ENCODE data around the gene IMPDH2. TPM values are rescaled to one million over a fixed set of nuclear protein-coding genes. Genes with fewer than 3 reads are reported as not detected.

Gene IMPDH2
- total RNA-seq, 2 donors from 2014 or later, result 32.1 to 68.7 TPM

DNA sequence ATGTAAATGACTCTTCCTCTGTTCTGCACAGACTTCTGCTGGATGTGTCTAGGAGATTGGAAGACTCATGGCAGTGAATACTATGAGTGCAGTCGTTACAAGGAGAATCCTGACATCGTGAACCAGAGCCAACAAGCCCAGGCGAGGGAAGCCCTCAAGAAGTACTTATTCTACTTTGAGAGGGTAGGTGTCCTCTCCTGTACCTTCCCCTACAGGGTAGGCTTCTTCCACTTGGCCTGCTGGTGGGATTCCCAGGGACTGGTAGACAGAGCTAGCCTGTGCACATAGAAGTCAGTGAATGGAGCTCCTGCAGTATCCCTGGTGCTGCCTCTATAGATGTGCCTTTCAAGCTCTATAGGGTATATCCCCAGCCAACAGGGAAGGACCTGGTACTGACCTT is 49.7 kb downstream of the IMPDH2 start:
- no peaks in the 10 kb centered on the region for H3K27me3 ChIP-seq
- no peaks in the 10 kb centered on the region for H3K9me3 ChIP-seq
- no peak overlapping the region for H3K27ac ChIP-seq
- no peak for DNase-seq (ENCODE audit: low spot score)
- peaks cover 96% of the 10 kb centered on the region for H3K36me3 ChIP-seq
- H3K4me3 ChIP-seq, result no peak overlapping the region
- no peaks in the 10 kb centered on the region for H3K4me1 ChIP-seq
- TF ChIP-seq, protein P1, sequence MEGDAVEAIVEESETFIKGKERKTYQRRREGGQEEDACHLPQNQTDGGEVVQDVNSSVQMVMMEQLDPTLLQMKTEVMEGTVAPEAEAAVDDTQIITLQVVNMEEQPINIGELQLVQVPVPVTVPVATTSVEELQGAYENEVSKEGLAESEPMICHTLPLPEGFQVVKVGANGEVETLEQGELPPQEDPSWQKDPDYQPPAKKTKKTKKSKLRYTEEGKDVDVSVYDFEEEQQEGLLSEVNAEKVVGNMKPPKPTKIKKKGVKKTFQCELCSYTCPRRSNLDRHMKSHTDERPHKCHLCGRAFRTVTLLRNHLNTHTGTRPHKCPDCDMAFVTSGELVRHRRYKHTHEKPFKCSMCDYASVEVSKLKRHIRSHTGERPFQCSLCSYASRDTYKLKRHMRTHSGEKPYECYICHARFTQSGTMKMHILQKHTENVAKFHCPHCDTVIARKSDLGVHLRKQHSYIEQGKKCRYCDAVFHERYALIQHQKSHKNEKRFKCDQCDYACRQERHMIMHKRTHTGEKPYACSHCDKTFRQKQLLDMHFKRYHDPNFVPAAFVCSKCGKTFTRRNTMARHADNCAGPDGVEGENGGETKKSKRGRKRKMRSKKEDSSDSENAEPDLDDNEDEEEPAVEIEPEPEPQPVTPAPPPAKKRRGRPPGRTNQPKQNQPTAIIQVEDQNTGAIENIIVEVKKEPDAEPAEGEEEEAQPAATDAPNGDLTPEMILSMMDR (IDR thresholded peaks at IDR 0.05), result no peak

MicroRNA genes within 50 kb of the gene (microRNA counts, 767-probe panel; counts per million panel counts)
- microRNA hsa-miR-191-5p (4,549 to 10,539 counts per million in 2 donors), microRNA hsa-miR-425-5p (0 to 31.0 counts per million in 2 donors)

Small RNA genes within 50 kb of the gene (microRNA-seq; reads per million reads assigned to microRNA genes)
- 9,687 to 10,918 reads per million in 2 donors for gene MIR191 (ENCODE audit: borderline number of aligned reads in 2 of 2, borderline replicate concordance in 1 of 2)
- gene MIR425 (ENCODE audit: borderline number of aligned reads in 2 of 2, borderline replicate concordance in 1 of 2), result 905 to 1,195 reads per million in 2 donors

Other genes with a start within 250 kb of the IMPDH2 start
- 10 to 100 TPM; 26.8 to 28.5 TPM for gene PRKAR2A, start 181.5 kb downstream of the IMPDH2 start, total RNA-seq
- 10 to 100 TPM; 58.8 to 67.7 TPM for gene SLC25A20, start 130.5 kb downstream of the IMPDH2 start, total RNA-seq
- 100 to 1,000 TPM; 135 to 140 TPM for gene ARIH2, start 110.6 kb downstream of the IMPDH2 start, total RNA-seq
- gene P4HTM, start 39.2 kb downstream of the IMPDH2 start, total RNA-seq, result 10 to 100 TPM; 40.5 to 45.4 TPM
- 10 to 100 TPM; 51.2 to 71.1 TPM for gene WDR6, start 22.0 kb downstream of the IMPDH2 start, total RNA-seq
- 10 to 100 TPM in 1 of 2 donors, 1 to 10 TPM in 1; 9.5 to 11.8 TPM for gene DALRD3, start 10.8 kb downstream of the IMPDH2 start, total RNA-seq
- gene NDUFAF3, start 7.3 kb downstream of the IMPDH2 start, total RNA-seq, result 100 to 1,000 TPM; 182 to 297 TPM
- gene QRICH1, start 64.7 kb upstream of the IMPDH2 start, total RNA-seq, result 10 to 100 TPM; 39.1 to 46.8 TPM
- 100 to 1,000 TPM; 118 to 138 TPM for gene QARS1, start 75.4 kb upstream of the IMPDH2 start, total RNA-seq
- gene USP19, start 91.4 kb upstream of the IMPDH2 start, total RNA-seq, result 10 to 100 TPM; 49.3 to 58.7 TPM
- 1,000 to 10,000 TPM; 1,056 to 1,180 TPM for gene LAMB2, start 103.7 kb upstream of the IMPDH2 start, total RNA-seq
- gene CCDC71, start 136.9 kb upstream of the IMPDH2 start, total RNA-seq, result 10 to 100 TPM; 16.7 to 25.2 TPM
- 10 to 100 TPM; 51.2 to 80.9 TPM for gene KLHDC8B, start 142.2 kb upstream of the IMPDH2 start, total RNA-seq
- 1 to 10 TPM; 1.0 to 1.5 TPM for gene C3orf62, start 247.8 kb upstream of the IMPDH2 start, total RNA-seq